Iris pigment epithelial cell (primary cell): ENCODE data around the gene CLNK.

Source experiments
- DNase-seq: peaks from one replicate; pipeline ENCODE4 v3.0.0-alpha.2; 2011; ENCODE audit warnings: low read depth

The CLNK gene, protein sequence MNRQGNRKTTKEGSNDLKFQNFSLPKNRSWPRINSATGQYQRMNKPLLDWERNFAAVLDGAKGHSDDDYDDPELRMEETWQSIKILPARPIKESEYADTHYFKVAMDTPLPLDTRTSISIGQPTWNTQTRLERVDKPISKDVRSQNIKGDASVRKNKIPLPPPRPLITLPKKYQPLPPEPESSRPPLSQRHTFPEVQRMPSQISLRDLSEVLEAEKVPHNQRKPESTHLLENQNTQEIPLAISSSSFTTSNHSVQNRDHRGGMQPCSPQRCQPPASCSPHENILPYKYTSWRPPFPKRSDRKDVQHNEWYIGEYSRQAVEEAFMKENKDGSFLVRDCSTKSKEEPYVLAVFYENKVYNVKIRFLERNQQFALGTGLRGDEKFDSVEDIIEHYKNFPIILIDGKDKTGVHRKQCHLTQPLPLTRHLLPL

DNA sequence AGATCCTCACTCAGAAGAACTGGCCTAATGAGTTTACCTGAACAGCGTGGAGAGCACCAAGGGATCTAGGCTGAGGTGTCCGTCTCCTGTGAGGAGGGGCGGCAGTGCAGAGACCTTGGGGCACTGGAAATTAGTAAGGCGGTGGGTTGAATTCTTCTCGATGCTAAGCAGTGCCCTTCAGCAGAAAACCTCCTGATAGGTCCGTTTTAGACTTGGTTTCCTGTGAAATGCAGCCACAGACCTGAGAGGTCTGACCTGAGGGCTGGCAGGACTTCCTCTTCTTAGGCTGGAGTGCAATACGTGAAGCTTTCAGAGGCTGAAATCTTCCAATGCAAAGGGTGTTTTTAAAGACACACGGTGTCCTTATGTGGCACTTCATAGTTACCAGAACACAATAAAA is at the start of gene CLNK:
Gene CLNK, minus strand, starts transcription at position 138 of the 400 bp plus-strand sequence. CDS start 16,899 bp downstream, outside the sequence.
- no peak for DNase-seq

- DNase-seq = no peak
These were observed 49.0 kb upstream of the CLNK start for GRCh38 chr4:10733481-10734062.

- DNase-seq = no peak
These were observed 48.4 kb upstream of the CLNK start for GRCh38 chr4:10732914-10733415.

DNA sequence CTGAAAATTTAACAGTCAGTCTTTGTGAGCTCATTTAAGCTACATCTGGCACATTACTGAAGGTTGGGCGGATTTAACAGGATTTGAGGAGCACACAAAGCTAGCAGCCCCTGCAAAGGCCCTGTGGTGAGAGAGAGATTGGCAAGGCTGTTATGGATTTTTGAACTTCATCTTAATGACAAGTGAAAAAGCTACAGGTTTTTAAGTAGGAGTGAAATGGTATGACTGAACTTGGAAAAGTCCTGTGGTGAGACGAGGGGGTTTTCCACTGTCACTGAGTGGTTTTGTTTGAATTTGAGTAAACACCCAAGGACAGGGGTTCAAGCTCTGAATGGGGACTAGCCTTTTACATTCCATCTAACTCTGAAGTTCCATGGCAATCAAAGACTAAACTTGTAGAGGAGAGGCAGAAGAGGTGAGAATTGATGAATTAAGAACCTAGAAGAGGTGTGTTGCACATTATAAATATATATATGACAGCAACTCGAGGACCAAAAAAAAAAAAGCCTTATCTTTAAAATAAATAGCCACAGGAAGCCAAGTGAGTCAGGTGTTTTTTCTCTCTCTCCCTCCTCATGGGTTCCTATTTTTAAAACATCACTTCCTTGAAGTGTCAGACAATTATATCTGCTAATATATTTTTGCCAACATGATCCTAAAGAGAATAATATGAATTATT is 47.8 kb upstream of the CLNK start:
- DNase-seq = no peak

GRCh38 chr4:10731690-10732089 is 47.1 kb upstream of the CLNK start:
- no peak for DNase-seq

DNA sequence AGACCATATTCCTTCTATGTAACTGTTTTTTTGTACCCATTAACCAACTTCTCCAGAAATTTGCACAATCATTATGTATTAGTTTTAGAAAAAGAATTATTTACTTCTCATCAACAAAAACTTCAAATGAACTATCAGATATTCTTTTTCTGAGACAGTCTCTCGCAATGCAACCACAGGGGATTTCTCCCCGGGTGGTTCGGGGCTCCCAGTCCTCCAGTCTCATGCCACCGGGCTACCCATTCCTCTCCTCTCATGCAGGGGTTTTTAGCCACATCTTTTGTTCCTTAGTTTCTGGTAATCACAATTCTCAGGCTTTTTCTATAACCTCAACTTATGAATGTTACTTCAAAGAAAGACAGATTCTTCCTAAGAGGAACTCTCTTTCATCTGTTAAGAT is 46.6 kb upstream of the CLNK start:
- no peak for DNase-seq

GRCh38 chr4:10730590-10730989 is 46.0 kb upstream of the CLNK start:
- DNase-seq = no peak

DNA sequence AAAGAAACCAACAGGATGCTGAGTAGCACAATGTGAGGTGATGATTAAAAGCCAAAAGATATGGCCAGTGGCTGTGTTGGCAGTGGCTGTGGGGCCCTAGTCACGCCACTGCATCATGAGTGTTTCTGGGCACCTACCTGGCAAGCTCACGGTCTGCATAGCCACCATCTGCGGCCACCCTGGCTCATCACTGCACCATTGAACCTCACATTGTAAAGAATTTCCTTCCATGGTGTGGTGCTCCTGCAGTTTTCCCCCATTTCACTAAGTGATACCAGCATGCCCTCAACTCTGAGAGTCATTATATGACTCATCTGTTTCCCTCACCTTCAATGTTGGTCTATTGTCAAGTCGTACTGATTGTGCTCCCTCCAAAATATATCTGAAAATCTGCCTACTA is 45.5 kb upstream of the CLNK start:
- DNase-seq = no peak

DNA sequence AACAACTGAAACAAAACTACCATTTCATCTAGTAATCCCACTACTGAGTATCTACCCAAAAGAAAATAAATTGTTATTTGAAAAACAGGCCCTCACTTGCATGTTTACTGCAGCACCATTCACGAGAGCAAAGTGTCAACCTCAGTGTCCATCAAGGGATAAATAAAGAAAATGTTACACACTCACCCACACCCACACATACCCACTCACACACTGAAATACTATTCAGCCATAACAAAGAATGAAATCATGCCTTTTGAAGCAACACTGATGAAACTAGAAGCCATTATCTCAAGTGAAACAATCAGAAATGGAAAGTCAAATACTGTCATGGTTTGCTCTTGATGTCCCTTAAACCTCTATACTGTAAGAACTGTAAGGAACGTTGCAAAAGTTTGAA is 44.8 kb upstream of the CLNK start:
- DNase-seq = no peak

DNA sequence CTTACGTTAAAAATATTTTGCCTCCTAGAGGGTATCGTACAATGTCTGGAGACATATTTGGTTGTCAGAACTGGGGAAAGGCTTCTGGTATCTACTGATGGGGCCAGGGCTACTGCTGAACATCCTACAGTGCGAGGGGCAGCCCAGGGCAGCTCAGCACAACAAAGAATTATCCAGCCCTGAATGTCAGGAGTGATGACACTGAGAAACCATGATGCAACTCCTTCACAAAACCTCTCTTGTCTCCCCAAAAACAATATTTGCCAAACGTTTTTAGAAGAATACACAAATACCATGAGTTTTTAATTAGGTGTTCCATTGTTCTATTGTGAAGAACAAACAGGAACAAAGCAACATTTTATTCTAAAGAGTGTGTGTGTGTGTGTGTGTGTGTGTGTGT is 43.4 kb upstream of the CLNK start:
- DNase-seq = no peak

DNA sequence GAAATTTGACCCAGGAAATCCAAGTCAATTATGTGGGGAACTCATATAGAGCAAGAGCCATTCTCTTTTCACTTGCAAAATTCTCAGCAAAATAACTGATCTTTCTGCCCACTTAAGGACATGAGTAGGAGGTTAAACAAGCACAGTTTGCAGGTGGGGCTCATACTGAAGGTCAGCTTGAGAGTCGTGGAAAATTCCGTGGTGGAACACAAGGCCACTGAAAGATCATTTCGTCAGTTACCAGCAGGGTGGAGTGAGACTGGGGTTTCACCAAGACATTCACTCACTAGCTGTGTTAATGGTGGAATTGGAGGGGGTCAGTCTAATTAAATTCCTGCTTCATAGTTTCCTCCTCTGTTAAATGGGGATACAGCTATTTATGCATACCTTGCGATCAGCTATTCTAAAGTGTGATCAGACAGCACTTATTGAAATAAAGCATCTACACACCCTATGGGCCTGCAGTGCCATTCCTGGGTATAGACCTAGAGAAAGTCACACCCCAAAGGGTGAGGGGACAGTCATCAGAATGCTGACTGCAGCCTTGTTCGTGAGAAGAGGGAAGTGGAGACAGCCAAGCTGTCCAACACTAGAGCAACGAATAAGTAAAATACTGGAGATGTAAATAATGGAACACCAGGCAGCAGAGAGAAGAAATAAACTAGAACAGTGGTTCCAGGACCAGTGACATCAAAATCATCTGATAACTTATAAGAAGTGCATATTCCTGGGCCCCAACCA is 42.7 kb upstream of the CLNK start:
- DNase-seq = no peak

- DNase-seq = no peak
These were observed 38.4 kb upstream of the CLNK start for GRCh38 chr4:10722957-10723356.

DNA sequence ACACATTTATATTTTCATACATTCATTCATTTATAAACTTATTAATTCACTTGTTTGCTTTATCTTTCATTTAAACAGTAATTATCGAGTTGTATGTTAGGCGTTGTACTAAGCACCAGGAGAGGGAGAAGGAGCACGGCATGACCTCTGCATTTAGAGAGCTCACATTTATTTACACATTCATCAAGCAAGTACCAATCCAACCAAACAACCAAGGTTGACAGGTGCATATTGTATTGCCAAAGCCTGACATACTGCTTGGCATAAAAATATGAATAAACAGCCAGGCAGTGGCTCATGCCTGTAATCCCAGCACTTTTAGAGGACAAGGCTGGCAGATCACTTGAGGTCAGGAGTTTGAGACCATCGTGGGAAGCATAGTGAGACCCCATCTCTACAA is 37.0 kb upstream of the CLNK start:
- no peak for DNase-seq

DNA sequence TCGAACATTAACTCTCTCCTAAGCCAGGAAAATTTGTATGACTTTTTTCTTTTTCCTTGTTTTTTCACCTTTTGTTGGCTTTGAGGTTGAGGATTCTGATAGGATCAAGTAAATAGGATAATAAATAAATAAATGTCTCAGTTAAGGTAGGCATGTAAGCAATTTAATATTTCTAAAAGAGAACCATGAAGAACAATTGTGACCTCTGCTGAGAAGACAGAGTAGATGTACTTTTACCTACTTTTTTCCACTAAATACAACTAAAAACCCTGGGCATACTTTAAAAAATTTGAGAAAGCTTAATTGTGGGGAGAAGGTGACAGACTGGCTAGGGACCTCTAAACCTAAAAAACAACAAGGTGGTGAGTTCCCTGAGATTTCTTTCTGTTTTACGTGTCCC is 31.6 kb upstream of the CLNK start:
- no peak for DNase-seq

DNA sequence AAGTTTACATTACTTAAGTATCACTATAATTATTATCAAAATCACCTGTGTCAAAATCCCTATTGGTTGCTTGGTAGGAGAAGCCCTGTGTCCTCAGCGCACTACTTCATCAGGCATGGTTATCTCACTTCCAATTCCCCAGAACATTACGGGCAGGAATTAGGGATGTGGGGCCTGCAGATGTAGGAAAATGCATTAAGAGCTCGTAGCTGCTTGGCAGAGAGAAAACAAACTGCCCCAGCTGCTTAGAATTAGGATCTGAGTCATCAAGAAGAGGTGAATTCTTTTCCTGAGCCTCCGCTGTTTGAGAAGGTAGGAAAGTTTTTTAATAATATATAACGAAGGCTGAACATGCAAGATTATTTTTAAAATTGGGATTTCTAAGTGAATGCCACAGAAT is 31.1 kb upstream of the CLNK start:
- DNase-seq = peak; percentile 25

- DNase-seq = no peak
These were observed 30.6 kb upstream of the CLNK start for GRCh38 chr4:10715135-10715534.

DNA sequence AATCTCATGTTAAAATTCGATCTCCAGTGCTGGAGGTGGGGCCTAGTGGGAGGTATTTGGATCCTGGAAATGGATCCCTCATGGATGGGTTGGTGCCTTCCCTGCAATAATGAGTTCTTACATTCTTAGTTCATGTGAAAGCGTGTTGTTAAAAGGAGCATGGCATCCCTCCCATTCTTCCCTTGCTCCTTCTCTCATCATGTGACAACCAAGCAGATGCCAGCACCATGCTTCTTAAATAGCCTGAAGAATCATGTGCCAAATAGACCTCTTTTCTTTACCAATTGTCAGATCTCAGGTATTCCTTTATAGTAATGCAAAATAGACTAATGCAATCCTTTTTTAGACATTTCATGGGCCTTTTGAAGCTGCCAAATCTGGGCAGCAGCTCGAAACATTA is 29.0 kb upstream of the CLNK start:
- no peak for DNase-seq

DNA sequence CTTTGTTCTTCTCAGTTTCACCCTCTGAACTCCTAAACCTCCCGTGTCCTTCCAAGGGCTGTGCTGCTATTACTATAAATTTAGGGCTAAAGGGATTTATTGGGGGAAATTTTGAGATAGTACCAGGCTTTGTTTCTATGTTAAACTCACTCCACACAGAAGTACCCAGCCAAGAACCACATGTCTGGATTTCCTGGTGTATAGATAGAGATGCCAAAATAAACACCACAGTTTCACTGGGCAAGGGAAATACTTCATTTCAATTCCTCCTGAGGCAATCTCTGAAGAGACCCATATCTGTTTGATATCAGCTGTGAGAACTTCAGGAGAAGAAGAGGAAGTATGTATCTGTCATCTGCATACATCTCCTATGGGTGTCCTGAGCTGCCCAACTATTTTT is 21.7 kb upstream of the CLNK start:
- no peak for DNase-seq

GRCh38 chr4:10704430-10704810 is 19.9 kb upstream of the CLNK start:
- DNase-seq = no peak

DNA sequence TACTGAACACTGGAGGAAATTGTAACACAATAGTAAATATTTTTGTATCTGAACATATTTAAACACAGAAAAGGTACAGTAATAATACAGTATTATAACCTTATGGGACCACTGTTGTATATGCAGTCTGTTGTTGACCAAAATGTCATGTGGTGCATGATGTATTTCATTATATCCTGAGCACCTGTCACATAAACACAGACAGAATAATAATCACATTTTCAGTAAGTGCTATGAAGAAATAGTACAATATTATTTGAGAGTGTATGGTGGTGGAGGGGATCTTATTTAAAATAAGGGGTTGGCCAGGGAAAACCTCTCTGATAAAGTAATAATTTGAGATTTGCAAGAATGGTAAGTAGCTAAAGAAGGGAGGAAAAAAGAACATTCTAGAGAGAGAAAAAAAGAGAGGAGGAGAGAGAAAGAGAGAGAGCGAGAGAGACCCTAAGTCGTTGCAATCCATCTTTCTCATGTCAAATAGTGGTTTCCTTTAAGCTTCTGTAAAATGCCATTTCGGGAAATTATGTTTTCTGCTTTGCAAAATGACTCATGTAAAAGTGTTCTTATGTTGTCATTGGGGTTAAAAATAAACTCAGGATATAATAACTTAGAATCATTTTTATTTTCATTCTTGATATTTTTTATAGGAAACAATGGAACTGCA is 19.3 kb upstream of the CLNK start:
- DNase-seq = no peak

DNA sequence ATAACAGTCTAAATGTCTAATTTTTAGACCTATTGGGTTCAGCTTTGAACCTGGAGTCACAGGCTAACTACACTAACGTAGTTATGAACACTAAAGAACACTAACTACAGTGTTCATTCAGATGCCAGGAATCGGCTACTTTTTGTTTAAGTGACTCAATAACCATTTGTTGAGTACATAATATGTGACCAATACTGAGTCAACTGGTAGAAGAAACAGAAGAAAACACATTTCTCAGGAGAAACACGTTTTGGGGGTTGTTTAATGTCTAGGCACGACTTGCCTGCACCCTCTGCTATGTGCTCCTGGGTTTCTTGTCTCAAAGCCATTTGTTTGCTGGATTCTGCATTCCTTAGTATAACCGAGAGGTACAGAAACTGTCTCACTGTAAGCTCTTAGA is 18.6 kb upstream of the CLNK start:
- no peak for DNase-seq
